Upper lobe of right lung (tissue), 1 donor: Measurements from ENCODE around the gene CORIN. TPM values are rescaled to one million over a fixed set of nuclear protein-coding genes. Genes with fewer than 3 reads are reported as not detected.
"Not testable (repeated sequence)": the region's sequence is repeated elsewhere in the genome, so short reads cannot be mapped to it uniquely, and the experiment has no call there.

Experiments
- ATAC-seq: fragments of 200-7000 bp; cut with Tn5 transposase; one replicate; pipeline ENCODE4 v1.9.1; 2020; ENCODE audit warnings: mild to moderate bottlenecking, moderate library complexity
- DNase-seq: peaks from one replicate; pipeline ENCODE4 v3.0.0-alpha.2; 2020
- H3K27ac ChIP-seq: fragments of 200-600 bp; one replicate; pipeline ENCODE4 v1.8.0; 2022
- H3K27me3 ChIP-seq: fragments of 200-600 bp; one replicate; pipeline ENCODE4 v1.8.0; 2022; ENCODE audit warnings: mild to moderate bottlenecking
- H3K36me3 ChIP-seq: fragments of 200-600 bp; one replicate; pipeline ENCODE4 v1.8.0; 2022
- H3K4me1 ChIP-seq: fragments of 200-600 bp; one replicate; pipeline ENCODE4 v1.8.0; 2022
- H3K4me3 ChIP-seq: fragments of 200-600 bp; one replicate; pipeline ENCODE4 v1.8.0; 2022; ENCODE audit warnings: mild to moderate bottlenecking
- H3K9me3 ChIP-seq: fragments of 200-600 bp; one replicate; pipeline ENCODE4 v1.8.0; 2022
- intact Hi-C: fragments of 100-400 bp; cut with DNase I; formaldehyde crosslinking; loops from one replicate; pipeline ENCODE4 v1.11.0; 2022
- total RNA-seq: library from RNA; stranded (reverse); fragmentation: NEBNext Ultra II Directional; extraction: Animal tissue kit (Norgen Biotek cat#: 25700); gene quantifications from one replicate; pipeline ENCODE4 v1.2.1, GENCODE V29; 2021
- TF ChIP-seq, protein P1 (sequence below): fragments of 200-600 bp; IDR thresholded peaks from one replicate; pipeline ENCODE4 v1.8.0; 2022; ENCODE audit warnings: antibody characterized with exemption
- donor health status: DM: no; HTN: yes; CAD: no; lungs with severe emphysema.

Gene CORIN
- total RNA-seq, 1 donor from 2014 or later: 3.7 TPM

DNA sequence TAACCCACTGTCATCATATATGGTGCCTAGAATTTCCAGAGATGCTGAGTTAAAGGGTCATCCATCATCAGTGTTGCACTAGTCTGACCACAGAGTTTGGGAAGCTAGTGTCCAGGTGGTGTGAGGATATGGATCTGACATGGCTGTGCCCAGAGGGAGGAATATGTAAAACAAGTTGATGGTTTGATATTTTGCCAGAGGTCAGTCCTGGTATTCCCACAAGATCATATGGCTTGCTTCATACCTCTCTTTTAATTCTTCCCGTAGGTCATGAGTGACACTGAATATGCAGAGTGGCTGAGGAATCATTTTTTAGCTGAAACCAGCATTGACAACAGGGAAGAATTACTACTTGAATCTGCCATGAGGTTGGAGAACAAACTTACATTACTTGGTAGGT is 277.2 kb downstream of the CORIN start:
- H3K4me1 ChIP-seq: no peaks in the 10 kb centered on the region
- DNase-seq (no peak), ATAC-seq (no peak)
- peaks cover 44% of the 10 kb centered on the region for H3K36me3 ChIP-seq
- no peaks in the 10 kb centered on the region for H3K9me3 ChIP-seq
- no peak overlapping the region for H3K4me3 ChIP-seq
- H3K27me3 ChIP-seq: no peaks in the 10 kb centered on the region
- intact Hi-C loops: no loop called here
- TF ChIP-seq, protein P1, sequence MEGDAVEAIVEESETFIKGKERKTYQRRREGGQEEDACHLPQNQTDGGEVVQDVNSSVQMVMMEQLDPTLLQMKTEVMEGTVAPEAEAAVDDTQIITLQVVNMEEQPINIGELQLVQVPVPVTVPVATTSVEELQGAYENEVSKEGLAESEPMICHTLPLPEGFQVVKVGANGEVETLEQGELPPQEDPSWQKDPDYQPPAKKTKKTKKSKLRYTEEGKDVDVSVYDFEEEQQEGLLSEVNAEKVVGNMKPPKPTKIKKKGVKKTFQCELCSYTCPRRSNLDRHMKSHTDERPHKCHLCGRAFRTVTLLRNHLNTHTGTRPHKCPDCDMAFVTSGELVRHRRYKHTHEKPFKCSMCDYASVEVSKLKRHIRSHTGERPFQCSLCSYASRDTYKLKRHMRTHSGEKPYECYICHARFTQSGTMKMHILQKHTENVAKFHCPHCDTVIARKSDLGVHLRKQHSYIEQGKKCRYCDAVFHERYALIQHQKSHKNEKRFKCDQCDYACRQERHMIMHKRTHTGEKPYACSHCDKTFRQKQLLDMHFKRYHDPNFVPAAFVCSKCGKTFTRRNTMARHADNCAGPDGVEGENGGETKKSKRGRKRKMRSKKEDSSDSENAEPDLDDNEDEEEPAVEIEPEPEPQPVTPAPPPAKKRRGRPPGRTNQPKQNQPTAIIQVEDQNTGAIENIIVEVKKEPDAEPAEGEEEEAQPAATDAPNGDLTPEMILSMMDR: no peak
- H3K27ac ChIP-seq: no peak overlapping the region

DNA sequence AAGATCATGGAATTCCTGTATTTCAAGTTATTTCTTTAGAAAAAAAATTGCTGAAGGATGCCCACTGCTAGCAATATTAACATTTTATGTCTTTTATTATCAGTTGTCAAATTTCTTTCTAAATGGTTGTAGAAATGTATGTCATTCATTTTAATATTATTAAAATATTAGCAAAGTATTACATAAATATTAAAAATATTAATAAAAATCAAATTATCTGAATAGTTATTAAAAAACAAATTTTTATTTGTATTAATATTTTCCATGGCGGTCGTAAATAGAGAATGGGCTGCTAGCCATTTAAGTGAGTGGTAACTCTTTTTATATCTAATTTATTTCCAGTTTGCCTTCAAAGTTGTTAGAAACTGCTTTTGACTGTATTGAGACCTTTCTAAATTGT is 280.6 kb downstream of the CORIN start:
- Histone ChIP-seq H3K27ac (no peak overlapping the region), H3K4me1 (no peaks in the 10 kb centered on the region), H3K9me3 (no peaks in the 10 kb centered on the region), H3K27me3 (no peaks in the 10 kb centered on the region), H3K4me3 (no peak overlapping the region), H3K36me3 (peaks cover 47% of the 10 kb centered on the region)
- TF ChIP-seq, protein P1: no peak
- intact Hi-C loops: no loop called here
- no peak for DNase-seq
- no peak for ATAC-seq

GRCh38 chr4:47555920-47556319 is 281.9 kb downstream of the CORIN start:
- H3K4me1 ChIP-seq, H3K4me3 ChIP-seq, H3K27ac ChIP-seq, H3K27me3 ChIP-seq, DNase-seq, intact Hi-C loops, ATAC-seq, H3K9me3 ChIP-seq: not testable (repeated sequence)
- H3K36me3 ChIP-seq: peaks cover 38% of the 10 kb centered on the region

DNA sequence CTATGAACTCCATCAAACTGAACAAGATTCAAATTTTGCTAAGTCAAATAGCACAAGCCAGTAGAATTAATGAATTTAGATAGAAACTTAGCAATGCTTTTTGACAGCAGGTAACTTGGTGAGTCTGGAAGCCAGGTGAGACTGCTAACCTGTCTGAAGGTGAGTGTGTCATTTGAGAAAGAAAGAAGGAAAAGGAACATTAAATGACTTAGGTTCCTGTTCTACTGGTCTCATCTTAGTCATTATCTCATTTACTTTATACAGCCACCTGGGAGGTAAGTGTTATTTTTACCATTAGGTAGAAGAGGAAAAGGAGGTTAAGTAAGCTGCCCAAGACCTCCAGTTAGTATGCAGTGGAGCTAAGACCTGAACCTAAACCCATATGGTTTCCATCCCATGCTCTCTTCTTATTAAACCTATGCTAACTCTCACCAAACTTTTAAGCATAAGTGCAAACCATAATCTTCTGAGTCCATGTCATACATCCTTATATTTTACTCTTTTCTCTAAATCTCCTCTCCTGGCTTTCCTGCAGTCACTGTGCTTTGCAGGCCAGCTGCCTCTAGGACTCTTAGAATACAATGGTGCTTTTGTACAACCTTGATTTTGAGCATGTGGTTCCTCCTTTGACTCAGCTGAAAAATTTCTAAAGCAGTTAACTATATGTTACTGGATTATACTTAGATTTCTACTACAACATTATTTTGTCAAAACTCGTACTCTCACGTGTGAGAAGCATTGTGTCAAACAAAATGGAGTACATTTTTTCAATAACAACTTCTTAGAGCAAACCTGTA is 284.3 kb downstream of the CORIN start:
- H3K27ac ChIP-seq: no peak overlapping the region
- ATAC-seq (no peak), DNase-seq (no peak)
- H3K27me3 ChIP-seq: no peaks in the 10 kb centered on the region
- H3K4me3 ChIP-seq: no peak overlapping the region
- H3K9me3 ChIP-seq: no peaks in the 10 kb centered on the region
- no peaks in the 10 kb centered on the region for H3K4me1 ChIP-seq
- H3K36me3 ChIP-seq: peaks cover 29% of the 10 kb centered on the region
- intact Hi-C loops: no loop called here
- TF ChIP-seq, protein P1: no peak

DNA sequence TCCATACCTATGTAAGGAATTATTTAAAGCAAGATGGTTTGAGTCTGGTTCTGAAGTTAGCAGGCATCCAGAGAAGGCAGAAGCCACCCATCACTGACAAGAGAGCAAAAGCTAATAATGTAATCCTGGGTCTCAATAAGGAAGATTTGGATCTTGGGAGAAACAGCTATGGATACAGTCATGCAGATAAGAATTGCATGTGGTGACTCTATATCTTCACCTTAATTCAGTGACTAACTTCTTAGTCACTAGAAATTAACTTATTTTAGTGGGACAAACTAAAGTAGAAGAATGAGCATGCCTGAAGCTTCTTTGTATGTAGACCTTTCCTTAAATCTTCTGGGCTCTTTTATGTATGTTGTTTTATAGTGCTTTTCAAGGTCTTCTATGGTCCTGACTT is 286.2 kb downstream of the CORIN start:
- DNase-seq (no peak), ATAC-seq (no peak)
- no peaks in the 10 kb centered on the region for H3K9me3 ChIP-seq
- no peak overlapping the region for H3K4me3 ChIP-seq
- H3K36me3 ChIP-seq: peaks cover 37% of the 10 kb centered on the region
- H3K4me1 ChIP-seq: no peaks in the 10 kb centered on the region
- intact Hi-C loops: no loop called here
- TF ChIP-seq, protein P1: no peak
- H3K27ac ChIP-seq: no peak overlapping the region
- no peaks in the 10 kb centered on the region for H3K27me3 ChIP-seq

DNA sequence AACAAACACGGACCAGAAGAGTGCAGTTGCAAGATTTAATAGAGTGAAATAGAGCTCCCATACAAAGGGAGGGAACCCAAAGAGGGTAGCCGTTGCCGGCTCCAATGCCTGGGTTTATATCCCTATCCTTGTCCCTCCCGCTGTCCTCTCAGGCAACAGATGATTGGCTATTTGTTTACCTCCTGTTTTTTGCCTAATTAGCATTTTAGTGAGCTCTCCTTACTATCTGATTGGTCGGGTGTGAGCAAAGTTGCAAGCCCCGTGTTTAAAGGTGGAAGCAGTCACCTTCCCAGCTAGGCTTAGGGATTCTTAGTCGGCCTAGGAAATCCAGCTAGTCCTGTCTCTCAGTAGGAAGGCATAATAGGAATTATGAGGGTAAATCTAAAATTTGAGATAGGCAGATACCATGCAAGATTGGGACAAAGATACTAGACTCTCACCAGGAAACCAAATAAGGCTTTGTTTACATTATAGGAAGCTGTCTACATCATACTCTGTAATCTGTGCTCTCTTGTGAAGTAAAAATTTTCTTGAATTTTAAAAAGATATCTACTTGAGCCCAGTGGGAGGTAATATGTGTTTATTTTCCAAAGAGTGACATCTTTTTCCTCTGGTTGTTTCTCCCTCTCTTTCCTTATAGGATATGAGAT is 286.8 kb downstream of the CORIN start:
- Histone ChIP-seq H3K4me3 (no peak overlapping the region), H3K27ac (no peak overlapping the region), H3K9me3 (no peaks in the 10 kb centered on the region), H3K4me1 (no peaks in the 10 kb centered on the region), H3K27me3 (no peaks in the 10 kb centered on the region), H3K36me3 (peaks cover 40% of the 10 kb centered on the region)
- TF ChIP-seq, protein P1: no peak
- intact Hi-C loops: no loop called here
- DNase-seq (no peak), ATAC-seq (no peak)

GRCh38 chr4:47550357-47550756 is 287.5 kb downstream of the CORIN start:
- peaks cover 36% of the 10 kb centered on the region for H3K36me3 ChIP-seq
- H3K4me1 ChIP-seq, H3K27me3 ChIP-seq, intact Hi-C loops, H3K9me3 ChIP-seq, H3K4me3 ChIP-seq, ATAC-seq, DNase-seq, H3K27ac ChIP-seq: not testable (repeated sequence)
